IPS-15b (cell line): ENCODE measurements around the gene EIF5A.
A peak's percentile ranks its signal among the peaks of the same experiment; 100 is the strongest.

Source experiments
- H3K27me3 ChIP-seq: one replicate; pipeline ENCODE4 v1.6.1; 2013; ENCODE audit warnings: low read length; ENCODE audit not compliant: control insufficient read depth, insufficient read depth
- H3K36me3 ChIP-seq: one replicate; pipeline ENCODE4 v1.6.1; 2013; ENCODE audit warnings: low read length; ENCODE audit not compliant: control insufficient read depth, insufficient read depth
- H3K4me1 ChIP-seq: one replicate; pipeline ENCODE4 v1.6.1; 2013; ENCODE audit warnings: mild to moderate bottlenecking, low read length; ENCODE audit not compliant: control insufficient read depth, insufficient read depth
- H3K4me3 ChIP-seq: one replicate; pipeline ENCODE4 v1.5.1; 2013; ENCODE audit warnings: low read depth, low read length
- H3K9ac ChIP-seq: one replicate; pipeline ENCODE4 v1.6.1; 2013; ENCODE audit warnings: low read depth, mild to moderate bottlenecking, low read length
- H3K9me3 ChIP-seq: one replicate; pipeline ENCODE4 v1.6.1; 2013; ENCODE audit warnings: mild to moderate bottlenecking, low read length; ENCODE audit not compliant: control insufficient read depth, insufficient read depth

The EIF5A gene

DNA sequence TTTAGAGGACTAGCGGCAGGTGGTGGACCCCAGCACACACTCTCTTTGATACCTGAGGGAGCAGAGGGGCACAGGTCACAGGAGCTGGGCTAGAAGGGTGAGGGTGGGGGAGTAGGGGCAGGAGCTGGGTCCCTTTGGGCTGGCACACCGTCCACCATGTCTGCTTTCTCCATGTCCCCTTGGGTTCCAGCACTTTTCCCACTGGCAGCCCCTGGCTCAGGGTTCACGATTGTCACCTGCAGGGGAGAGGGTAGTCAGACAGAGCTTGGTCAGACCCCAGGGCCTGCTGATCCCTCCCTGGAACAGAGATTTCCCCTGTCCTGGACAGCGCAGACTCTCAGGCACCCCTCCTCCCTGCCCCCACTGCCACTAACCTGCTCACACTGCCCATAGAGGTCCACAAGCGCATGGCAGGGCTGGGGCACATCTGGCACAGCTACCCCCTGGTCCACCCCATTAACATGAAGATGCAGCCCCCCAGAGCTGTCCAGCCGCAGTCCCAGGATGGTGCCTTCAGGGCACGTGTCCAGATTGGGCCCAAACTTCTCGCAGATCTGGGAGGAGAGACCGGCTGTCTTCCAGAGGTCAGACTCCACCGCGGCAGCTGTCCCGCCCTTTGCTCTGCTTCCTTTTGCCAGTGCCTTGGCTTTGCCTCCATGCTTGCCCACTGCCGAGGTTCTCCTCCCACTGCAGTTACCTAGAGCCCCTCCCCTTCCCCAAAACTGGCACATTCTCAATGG, 10.9 kb downstream of the EIF5A start:
- Histone ChIP-seq H3K4me3 (no peak overlapping the region), H3K36me3 (peaks cover 70% of the 10 kb centered on the region), H3K4me1 (no peaks in the 10 kb centered on the region), H3K9ac (no peak overlapping the region), H3K9me3 (no peaks in the 10 kb centered on the region), H3K27me3 (no peaks in the 10 kb centered on the region)

DNA sequence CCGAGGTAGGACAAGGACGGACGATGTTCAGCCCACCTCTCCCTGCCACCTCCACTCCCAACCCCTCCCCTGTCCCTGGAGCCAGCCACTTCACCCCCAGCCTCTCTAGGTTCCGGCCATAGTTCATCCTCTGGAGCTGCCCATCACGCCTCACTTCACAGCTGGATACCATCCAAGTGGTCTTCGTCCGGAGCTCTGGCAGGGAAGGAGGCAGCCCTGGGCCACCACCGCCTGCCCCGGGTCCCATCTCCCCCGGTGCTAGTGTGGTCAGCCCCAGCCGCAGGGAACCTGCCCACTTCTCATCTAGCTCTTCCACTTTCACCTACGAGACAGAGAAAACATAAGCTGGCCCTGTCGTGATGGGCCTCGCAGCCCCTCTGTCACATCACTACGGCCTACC, 14.0 kb downstream of the EIF5A start:
- H3K9me3 ChIP-seq: no peaks in the 10 kb centered on the region
- peaks cover 79% of the 10 kb centered on the region for H3K36me3 ChIP-seq
- no peak overlapping the region for H3K4me3 ChIP-seq
- no peak overlapping the region for H3K9ac ChIP-seq
- no peaks in the 10 kb centered on the region for H3K27me3 ChIP-seq
- no peaks in the 10 kb centered on the region for H3K4me1 ChIP-seq

DNA sequence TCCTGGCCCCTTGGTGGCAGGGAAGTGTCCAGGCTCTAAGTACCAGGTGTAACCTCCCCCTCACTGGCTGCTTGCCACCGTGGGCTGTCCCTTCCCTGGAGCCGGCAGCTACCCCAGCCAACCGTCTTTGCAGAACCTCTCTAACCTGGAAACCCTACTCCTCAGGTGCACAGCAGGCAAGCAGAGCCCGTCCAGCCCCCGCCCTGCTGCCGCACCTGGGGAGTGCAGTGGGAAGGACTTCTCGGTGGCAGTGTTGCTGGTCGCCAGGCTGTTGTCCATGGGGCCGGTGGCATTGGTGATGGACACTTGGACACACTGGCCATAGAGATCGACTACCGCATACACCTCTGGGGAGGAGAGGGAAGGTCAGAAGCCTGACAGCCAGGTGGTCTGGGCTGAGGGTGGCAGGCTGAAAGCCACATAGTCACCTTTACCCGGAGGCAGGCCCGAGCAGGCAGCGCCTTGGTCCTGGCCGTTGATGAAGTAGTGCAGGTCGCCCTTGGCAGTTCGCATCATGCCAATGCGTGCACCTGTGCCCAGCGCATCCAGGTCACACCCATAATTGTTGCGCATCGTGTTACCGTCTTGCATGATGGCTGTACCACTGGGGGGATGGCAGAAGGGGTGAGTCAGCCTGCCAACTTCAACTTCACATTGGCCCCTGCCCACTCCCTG, 15.2 kb downstream of the EIF5A start:
- H3K36me3 ChIP-seq: peaks cover 74% of the 10 kb centered on the region

DNA sequence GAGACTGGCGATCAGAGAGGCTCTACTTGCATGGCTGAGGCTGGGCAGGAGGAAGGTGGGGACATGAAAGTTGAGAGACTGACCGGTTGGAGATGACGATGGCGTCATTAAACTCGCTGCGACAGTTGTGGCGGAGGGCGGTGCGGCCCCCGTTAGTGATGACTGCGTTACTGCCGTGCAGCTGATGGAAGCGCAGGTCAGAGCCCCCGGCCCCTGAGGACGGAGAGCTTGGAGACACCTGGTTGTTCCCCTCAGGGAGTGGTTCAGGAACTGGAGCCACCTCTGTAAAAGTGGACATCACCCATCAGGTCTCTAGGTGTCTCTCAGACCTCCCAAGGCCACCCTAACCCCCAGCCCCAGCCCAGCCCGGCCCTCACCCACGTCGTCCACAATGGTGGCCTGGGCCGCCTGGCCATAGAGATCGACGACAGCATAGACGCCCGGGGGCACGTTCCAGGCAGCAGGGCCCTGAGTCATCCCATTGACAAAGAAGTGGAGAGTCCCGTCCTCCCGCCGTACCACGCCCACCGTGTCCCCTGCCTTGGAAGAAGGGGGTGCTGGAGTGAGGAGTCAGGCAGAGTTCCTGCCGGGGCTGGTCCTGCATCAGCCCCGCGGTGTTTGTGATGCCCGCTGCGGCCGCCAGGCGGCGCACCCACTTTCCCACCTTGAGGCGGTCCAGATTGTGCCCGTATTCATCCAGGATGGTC, 16.5 kb downstream of the EIF5A start:
- no peak overlapping the region for H3K9ac ChIP-seq
- H3K9me3 ChIP-seq: no peaks in the 10 kb centered on the region
- H3K4me3 ChIP-seq: no peak overlapping the region
- no peaks in the 10 kb centered on the region for H3K4me1 ChIP-seq
- H3K36me3 ChIP-seq: peaks cover 62% of the 10 kb centered on the region
- no peaks in the 10 kb centered on the region for H3K27me3 ChIP-seq

More for the DNA sequence above, 15.2 kb downstream of the EIF5A start:
- Histone ChIP-seq H3K4me3 (no peak overlapping the region), H3K9me3 (no peaks in the 10 kb centered on the region), H3K9ac (no peak overlapping the region), H3K27me3 (no peaks in the 10 kb centered on the region), H3K4me1 (no peaks in the 10 kb centered on the region)

DNA sequence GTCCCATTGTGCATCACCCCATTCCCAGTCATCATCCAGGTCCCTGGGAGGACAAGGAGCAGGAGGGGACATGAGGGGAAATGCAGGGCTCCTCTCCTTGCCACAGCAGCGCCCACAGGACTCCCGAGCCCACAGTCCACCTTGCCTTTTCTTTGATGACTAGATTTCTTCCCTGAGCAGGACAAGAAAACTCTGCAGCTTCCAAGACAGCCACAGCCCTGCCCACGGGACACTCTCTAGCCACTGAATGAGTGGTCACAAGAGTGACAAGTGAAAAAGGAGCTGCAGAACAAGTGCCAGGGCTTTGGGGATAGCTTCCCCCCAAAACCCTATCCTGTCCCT, 17.0 kb downstream of the EIF5A start:
- no peaks in the 10 kb centered on the region for H3K9me3 ChIP-seq
- no peak overlapping the region for H3K9ac ChIP-seq
- H3K4me1 ChIP-seq: no peaks in the 10 kb centered on the region
- H3K36me3 ChIP-seq: peaks cover 59% of the 10 kb centered on the region
- H3K4me3 ChIP-seq: no peak overlapping the region
- H3K27me3 ChIP-seq: no peaks in the 10 kb centered on the region

DNA sequence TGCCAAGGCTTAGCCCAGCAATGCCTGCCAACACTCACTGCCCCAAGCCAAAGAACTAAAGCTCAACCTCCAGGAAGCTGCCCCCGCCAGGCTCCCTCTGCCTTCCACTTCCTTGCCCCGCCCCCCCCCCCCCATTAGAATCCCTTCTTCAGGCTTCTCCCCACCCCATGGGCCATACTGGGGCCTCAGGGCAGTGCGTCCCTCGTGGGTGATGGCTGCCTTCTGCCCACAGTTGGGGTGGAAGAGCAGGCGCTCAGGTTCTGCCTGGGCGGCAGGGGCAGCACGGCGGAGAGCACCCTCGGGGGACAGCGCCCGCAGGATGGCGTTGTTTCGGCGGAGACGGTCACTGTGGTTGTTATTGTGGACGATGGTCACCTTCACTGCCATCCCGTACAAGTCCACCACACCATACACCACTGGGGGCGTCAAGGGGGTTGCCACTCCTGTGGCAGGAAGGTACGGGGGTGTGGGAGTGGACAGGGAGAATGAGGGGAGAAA, 17.7 kb downstream of the EIF5A start:
- H3K9me3 ChIP-seq: no peaks in the 10 kb centered on the region
- H3K9ac ChIP-seq: no peak overlapping the region
- no peaks in the 10 kb centered on the region for H3K27me3 ChIP-seq
- no peak overlapping the region for H3K4me3 ChIP-seq
- H3K4me1 ChIP-seq: no peaks in the 10 kb centered on the region
- H3K36me3 ChIP-seq: peaks cover 59% of the 10 kb centered on the region

DNA sequence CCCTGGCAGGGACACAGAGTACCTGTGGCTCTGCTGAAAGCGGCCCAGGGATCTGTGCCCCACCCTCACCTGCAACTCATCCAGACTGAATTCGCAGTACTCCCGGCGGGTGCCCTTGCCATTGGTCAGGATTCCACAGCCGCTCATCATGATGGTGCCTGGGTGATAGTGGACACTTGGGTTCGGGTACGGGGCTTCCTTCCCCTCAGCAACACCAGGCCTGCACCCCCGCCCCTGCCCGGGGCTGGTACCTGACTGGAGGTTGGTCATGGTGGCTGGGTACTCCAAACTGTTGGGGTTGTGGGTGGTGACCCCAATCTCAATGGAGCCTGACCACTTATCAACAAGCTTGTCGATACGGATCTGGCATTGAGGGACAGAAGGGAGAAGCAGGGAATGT, 18.8 kb downstream of the EIF5A start:
- H3K36me3 ChIP-seq: peaks cover 49% of the 10 kb centered on the region
- H3K27me3 ChIP-seq: no peaks in the 10 kb centered on the region
- no peaks in the 10 kb centered on the region for H3K9me3 ChIP-seq
- H3K9ac ChIP-seq: no peak overlapping the region
- no peaks in the 10 kb centered on the region for H3K4me1 ChIP-seq
- H3K4me3 ChIP-seq: no peak overlapping the region

DNA sequence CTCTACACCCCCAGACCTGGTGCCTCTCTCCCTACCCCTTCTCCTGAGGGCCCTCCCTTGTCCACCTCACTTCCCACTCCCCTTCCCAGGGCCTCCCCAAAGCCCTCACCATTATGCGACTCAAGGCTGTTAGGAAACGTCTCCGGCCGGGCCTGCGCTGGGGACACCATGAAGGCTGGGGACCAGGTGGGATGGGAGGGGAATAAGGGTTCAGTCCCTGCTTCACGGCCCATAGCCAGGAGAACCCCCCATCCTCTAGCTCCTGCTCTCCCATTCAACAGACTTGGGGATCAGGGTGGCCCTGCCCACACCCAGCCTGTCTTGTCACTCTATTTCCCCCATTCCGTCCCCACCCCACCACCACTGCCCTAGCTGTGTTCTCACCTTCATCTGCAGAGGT, 19.6 kb downstream of the EIF5A start:
- Histone ChIP-seq H3K4me3 (no peak overlapping the region), H3K9ac (no peak overlapping the region), H3K36me3 (peaks cover 41% of the 10 kb centered on the region), H3K4me1 (no peaks in the 10 kb centered on the region), H3K27me3 (no peaks in the 10 kb centered on the region), H3K9me3 (no peaks in the 10 kb centered on the region)

DNA sequence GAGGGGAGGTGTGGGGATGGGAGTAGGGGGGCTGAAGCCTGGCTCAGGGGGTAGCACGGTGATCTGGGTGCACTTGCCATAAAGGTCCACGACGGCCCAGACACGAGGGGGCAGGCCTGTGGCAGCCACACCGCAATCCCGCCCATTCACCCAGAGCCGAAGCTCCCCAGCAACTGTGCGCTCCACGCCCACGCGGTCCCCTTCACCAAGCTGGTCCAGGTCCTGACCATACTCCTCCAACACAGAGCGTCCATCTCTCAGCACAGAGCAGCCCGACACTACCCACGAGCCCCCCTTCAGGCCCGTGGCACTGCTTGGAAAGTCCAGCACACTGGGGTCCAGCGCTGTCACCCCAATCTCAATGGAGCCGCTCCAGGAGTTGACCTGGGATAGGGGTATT, 20.1 kb downstream of the EIF5A start:
- H3K4me3 ChIP-seq: no peak overlapping the region
- H3K27me3 ChIP-seq: no peaks in the 10 kb centered on the region
- no peaks in the 10 kb centered on the region for H3K4me1 ChIP-seq
- no peaks in the 10 kb centered on the region for H3K9me3 ChIP-seq
- H3K36me3 ChIP-seq: peaks cover 36% of the 10 kb centered on the region
- H3K9ac ChIP-seq: no peak overlapping the region

DNA sequence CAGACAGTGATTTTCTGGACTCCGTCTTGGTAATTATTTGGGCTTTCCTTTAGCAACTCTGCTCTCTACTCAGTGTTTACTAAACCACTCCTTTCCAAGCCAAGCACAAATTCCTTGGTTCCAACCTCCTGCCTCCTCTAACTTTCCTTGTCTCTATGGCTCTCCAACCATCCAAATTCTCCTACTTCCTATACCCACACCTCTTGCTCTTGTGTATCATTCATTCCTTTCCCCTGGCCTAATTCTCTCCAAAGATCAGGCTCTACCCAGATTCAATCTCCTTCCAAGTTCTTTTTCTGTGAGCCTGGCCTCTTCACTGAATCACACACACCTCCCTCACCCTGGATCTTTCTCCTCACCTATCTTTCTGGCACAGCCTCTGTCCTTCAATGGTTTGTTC, 20.6 kb downstream of the EIF5A start:
- no peaks in the 10 kb centered on the region for H3K27me3 ChIP-seq
- no peaks in the 10 kb centered on the region for H3K9me3 ChIP-seq
- no peak overlapping the region for H3K9ac ChIP-seq
- H3K36me3 ChIP-seq: peaks cover 31% of the 10 kb centered on the region
- peak overlapping the region; percentile 97 for H3K4me3 ChIP-seq
- no peaks in the 10 kb centered on the region for H3K4me1 ChIP-seq

DNA sequence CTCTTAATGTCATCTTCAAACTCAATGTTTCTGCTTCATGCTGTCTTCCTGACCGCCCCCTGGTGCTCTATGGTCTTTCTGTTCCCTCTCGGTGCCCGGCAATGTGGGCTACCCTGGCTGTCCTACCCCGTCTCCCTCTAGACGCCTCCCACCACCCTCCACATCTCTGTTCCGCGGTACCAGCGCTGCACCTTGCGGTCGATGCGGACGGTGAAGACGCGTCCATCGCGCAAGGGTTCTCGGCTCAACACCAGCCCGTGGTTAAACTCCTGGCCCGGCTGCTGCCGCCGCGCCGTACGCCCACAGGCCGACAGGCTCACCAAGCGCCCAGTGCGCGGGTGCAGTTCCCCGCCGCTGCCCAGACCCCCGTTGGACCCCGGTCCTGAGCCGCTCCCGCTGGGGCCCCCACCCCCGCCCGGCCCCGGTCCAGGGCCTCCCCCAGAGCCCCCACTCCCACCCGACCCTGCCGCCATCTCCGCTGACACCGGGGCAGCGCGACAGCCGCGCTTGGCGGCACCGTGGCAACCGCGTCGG, 21.5 kb downstream of the EIF5A start, which contains the start of gene NEURL4:
NEURL4 (minus strand) TSS at position 496 of the 534 bp plus-strand sequence; CDS start at position 473, 23 bp downstream.
- Histone ChIP-seq H3K27me3 (no peaks in the 10 kb centered on the region), H3K9ac (peak within 1 kb of the TSS; percentile 77), H3K36me3 (peaks cover 22% of the 10 kb centered on the region), H3K4me1 (no peaks in the 10 kb centered on the region), H3K4me3 (peak within 1 kb of the TSS; percentile 97), H3K9me3 (no peaks in the 10 kb centered on the region)
